Measurements from ENCODE around the gene AHCYL2.
"Not testable (repeated sequence)": the region's sequence is repeated elsewhere in the genome, so short reads cannot be mapped to it uniquely, and the experiment has no call there.

AHCYL2 gene

DNA sequence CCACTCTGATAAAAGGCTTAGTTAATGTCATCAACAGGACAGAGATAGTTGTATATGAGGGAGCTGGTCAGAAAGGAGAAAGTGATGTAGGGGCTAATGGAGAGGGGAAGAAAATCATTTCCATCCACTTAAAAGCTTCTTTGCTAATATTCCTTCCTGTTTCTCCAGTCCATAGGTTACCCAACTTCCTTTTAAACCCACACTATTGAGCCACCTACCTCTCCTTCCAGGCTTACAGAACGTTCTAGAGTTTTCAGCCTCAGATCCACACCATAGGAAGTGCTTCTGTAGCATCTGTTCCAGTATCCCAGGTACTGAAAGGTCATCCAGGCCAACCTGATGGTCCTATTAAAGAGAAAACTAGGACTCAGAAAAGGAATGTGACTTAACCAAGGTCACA is 237.6 kb downstream of the AHCYL2 start:
- DNase-seq = no peak

DNA sequence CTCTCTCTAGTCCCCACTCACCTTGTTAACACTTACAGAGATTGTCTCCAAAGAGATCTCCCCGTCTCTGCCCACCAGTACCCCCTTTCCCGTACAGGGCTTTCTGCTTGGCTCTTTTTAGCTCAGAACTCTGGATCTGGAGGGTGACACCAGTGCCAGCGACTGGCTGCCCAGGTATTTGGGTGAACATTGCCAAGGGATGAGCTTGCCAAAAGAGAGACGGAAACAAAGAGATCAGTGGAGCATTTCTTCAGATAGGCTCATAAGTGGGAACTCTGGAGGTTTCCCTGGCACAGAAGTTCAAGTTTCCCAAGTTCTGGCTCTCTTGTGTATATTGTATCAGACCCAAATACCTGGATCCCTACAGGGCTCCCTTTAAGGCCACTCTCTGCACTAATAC is 239.4 kb downstream of the AHCYL2 start:
- DNase-seq = no peak

DNA sequence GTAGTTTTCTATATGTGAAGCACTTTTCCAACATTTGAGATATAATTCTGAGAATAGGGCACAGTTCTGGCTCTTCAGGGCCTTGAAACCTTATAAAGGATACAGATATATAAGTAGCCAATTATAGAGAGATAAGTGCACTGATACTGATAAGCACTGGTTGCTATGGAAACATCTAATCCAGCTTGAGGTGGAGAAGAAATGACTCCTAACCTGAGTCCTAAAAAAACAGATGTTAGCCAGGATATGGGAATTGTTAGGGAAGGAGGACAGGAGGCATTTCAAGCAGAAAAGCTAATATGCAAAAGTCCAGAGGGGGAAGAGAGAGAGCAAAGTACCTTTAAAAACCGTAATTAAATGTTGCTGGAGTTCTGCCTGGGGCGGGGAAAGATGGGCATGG is 240.2 kb downstream of the AHCYL2 start:
- no peak for DNase-seq

DNA sequence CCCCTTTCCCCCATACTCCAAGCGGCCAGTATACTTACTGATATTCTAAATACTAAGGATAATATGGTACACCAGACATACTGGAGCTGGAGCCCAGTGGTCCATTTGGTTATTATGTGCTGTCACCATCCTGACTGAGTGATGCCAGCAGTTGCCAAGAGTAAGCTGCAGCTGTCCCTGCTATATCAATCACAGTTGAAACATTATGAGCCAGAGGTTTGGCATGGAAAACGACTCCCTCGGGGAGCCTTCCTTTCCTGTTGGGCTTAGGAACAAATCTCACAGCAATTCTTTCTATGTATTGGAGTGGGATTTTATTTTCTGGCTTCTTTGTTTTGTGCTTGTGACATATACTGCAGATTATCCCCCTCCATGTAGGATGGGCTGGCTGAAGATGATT is 242.0 kb downstream of the AHCYL2 start:
- no peak for DNase-seq

DNA sequence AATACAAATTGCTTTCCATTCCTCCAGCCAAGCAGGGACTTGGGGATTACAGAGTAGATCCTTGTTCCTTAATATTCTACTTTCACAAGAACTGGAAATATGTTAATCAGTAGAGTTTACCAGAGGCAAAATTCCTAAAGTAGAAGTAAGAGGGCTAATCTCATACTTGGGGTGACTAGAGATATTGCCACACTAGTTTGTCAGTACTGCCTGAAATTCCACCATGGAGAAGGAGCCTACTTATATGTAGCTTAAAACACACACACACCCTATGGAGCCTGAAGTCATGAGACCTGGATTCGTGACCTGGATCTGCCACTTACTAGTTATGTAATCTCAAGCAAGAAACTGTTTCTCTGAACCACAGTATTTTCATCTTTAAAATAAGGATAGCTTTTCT is 243.3 kb downstream of the AHCYL2 start:
- DNase-seq = no peak

DNA sequence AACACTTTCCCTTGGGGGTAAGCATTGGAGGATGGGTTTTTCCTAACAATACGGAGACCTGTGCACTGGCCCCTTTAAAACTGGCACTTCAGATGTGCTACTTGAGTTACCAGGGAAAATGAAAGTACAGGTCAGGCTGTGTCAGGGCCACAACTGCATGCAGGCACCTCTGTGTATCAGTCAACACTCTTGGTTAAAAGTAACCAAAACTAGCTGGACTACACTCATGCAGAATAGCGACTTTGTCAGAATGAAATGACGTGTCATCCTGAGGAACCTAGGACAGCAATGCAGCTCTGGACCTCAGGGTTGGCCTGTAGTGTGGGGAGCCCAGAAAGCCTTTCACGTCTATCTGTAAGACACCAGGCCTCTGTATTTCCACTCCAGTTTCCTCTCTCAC is 243.7 kb downstream of the AHCYL2 start:
- peak; percentile 1 for DNase-seq

DNA sequence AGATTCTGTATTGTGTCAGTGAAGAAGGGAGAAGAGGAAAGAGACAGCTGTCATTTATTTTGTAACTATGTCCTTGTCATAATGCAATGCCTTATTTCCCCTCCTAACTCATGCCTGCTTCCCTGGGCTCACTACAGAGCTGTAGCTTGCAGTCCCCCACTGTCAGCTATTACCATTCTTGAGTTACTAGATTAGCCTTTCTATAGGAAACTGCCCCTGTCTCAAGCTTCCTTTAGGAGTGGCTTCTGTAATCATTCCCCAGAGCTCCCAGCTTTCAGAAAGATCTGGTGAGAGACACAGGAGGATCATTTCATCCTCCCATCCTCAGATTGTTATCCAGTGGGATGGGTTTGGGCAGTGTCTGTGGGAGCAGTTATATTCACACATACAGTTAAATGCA is 245.1 kb downstream of the AHCYL2 start:
- DNase-seq = no peak

DNA sequence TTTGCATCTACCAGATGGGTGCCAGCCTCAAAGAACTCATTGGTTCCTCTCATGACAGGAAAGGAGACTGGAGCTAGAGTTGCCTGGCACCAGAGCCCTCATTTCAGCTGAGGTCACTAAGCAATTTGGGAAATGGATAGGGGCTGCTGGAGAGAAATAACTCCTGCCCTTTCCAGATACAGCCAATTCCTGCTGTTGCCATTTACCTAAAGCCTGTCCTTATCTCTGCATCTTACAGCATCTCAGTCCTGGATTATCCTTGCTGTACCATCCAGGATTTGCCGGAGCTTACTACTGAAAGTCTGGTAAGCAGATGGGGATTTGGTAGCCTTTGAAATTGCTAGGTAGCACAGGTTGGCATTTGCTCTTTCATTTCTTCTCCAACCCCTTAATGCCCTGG is 245.6 kb downstream of the AHCYL2 start:
- no peak for DNase-seq

DNA sequence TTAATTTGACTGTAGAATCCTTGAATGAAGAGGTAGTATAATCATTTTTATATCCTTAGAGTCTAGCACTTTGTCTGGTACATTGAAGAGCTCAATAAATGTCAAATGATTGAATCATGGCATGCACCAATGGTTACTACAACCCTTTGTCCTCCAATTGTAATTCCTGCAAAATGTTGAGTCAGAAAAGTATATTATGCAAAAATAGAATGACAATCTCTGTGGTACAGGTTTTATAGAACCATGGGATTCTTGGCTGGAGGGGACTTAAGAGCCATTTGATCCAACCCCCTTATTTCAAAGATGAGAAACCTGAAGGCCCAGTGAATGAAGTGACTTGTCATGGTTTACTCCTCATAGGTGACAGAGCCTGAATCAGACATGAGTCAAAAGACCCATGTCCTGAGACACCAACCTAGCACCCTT is 246.6 kb downstream of the AHCYL2 start:
- DNase-seq = no peak

DNA sequence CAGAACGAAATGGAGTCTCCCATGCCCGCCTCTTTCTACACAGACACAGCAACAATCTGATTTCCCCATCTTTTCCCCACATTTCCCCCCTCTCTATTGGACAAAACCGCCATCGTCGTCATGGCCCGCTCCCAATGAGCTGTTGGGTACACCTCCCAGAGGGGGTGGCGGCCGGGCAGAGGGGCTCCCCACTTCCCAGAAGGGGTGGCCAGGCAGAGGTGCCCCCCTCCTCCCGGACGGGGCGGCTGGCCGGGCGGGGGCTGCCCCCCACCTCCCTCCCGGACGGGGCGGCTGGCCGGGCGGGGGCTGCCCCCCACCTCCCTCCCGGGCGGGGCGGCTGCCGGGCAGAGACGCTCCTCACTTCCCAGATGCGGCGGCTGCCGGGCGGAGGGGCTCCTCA is 251.1 kb downstream of the AHCYL2 start:
- DNase-seq = not testable (repeated sequence)

DNA sequence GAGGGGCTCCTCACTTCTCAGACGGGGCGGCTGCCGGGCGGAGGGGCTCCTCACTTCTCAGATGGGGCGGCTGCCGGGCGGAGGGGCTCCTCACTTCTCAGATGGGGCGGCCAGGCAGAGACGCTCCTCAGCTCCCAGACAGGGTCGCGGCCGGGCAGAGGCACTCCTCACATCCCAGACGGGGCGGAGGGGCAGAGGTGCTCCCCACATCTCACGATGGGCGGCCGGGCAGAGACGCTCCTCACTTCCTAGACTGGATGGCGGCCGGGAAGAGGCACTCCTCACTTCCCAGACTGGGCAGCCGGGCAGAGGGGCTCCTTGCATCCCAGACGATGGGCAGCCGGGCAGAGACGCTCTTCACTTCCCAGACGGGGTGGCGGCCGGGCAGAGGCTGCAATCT is 251.6 kb downstream of the AHCYL2 start:
- DNase-seq = not testable (repeated sequence)
